Fibroblast of villous mesenchyme (primary cell): ENCODE data around the gene RET. TPM values are rescaled to one million over a fixed set of nuclear protein-coding genes. Genes with fewer than 3 reads are reported as not detected.
A peak's percentile ranks its signal among the peaks of the same experiment; 100 is the strongest.

Experiments used
- DNase-seq: peaks from one replicate; pipeline ENCODE4 v3.0.0-alpha.2; 2010; ENCODE audit warnings: low read depth
- H3K4me3 ChIP-seq: 2 replicates; pipeline ENCODE4 v1.5.1; 2011; ENCODE audit warnings: low read depth, mild to moderate bottlenecking, low read length
- total RNA-seq: library from RNA; depleted of rRNA; stranded (reverse); fragments of >200 nt; gene quantifications from 2 replicates; pipeline ENCODE4 v1.2.3, GENCODE V29; 2012
- TF ChIP-seq, protein P1 (sequence below): IDR thresholded peaks from 2 replicates; pipeline ENCODE4 v1.5.1; 2012; ENCODE audit warnings: low read depth, mild to moderate bottlenecking, low read length; ENCODE audit not compliant: insufficient read depth

RET gene
- total RNA-seq, 1 donor, result 0.43 TPM

DNA sequence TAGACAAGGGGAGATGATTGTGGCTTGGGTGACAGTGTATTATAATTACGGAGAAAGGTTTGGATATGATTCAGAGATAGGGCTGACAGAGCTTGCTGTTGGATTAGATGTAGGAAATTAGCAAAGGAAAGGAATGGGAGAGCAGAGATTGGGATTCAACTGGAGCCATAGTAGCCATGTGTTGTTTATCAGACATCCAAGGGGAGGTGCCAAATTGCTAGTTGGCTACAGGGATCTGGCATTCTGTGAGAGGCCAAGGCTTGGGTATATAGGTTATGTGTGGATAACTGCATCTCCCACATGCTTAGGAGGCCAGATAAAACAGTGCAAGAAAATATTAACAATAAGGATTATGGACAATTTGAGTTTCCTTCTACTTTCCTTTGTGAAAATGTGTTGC lies 96.3 kb downstream of the RET start:
- TF ChIP-seq, protein P1, sequence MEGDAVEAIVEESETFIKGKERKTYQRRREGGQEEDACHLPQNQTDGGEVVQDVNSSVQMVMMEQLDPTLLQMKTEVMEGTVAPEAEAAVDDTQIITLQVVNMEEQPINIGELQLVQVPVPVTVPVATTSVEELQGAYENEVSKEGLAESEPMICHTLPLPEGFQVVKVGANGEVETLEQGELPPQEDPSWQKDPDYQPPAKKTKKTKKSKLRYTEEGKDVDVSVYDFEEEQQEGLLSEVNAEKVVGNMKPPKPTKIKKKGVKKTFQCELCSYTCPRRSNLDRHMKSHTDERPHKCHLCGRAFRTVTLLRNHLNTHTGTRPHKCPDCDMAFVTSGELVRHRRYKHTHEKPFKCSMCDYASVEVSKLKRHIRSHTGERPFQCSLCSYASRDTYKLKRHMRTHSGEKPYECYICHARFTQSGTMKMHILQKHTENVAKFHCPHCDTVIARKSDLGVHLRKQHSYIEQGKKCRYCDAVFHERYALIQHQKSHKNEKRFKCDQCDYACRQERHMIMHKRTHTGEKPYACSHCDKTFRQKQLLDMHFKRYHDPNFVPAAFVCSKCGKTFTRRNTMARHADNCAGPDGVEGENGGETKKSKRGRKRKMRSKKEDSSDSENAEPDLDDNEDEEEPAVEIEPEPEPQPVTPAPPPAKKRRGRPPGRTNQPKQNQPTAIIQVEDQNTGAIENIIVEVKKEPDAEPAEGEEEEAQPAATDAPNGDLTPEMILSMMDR, result no peak
- H3K4me3 ChIP-seq, result no peak overlapping the region
- DNase-seq, result no peak

DNA sequence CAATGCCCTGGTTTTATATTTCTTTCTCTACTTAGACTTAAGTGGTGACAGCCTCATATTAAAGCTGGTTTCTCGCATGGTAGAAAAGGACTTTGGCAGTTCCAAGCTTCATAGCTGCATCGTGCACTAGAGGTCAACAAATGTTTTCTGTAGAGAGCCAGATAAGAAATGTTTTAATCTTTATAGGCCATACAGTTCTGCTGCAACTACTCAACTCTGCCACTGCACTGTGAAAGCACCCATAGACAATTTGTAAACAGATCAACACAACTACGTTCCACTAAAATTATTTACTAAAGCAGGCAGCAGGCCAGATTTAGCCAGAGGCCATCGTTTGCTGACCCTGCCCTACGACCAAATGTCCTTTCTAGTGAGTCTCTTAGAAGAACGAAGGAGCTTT lies 98.1 kb downstream of the RET start:
- peak; percentile 77 for DNase-seq
- H3K4me3 ChIP-seq, result no peak overlapping the region
- TF ChIP-seq, protein P1, result no peak

GRCh38 chr10:43176271-43176670 lies 99.4 kb downstream of the RET start:
- H3K4me3 ChIP-seq, result no peak overlapping the region
- DNase-seq, result no peak
- TF ChIP-seq, protein P1, result no peak

DNA sequence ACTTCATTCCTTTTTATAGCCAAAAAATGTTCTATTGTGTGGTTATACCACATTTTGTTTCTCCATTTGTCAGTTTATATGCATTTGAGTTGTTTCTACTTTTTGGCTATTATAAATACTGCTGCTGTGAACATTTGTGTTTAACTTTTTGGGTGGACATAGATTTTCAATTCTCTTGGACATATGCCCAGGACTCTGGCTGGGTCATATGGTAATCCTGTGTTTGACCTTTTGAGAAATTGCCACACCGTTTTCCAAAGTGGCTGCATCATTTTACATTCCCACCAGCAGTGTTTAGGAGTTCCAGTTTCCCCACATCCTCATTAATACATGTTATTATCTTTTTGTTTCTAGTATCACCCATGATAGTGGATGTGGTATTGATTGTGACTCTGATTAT lies 100.7 kb downstream of the RET start:
- peak; percentile 87 for DNase-seq
- H3K4me3 ChIP-seq, result no peak overlapping the region
- TF ChIP-seq, protein P1, result no peak

Other genes starting within 250 kb of the RET start
- gene CSGALNACT2, start 61.4 kb downstream of the RET start, total RNA-seq, result 13.2 and 17.3 TPM in 2 replicates
- under 0.01 TPM in 2 replicates for gene RASGEF1A, start 190.0 kb downstream of the RET start, total RNA-seq